ENCODE data around the gene EXOC2. TPM values are rescaled to one million over a fixed set of nuclear protein-coding genes. Genes with fewer than 3 reads are reported as not detected.
"Not testable (repeated sequence)": the region's sequence is repeated elsewhere in the genome, so short reads cannot be mapped to it uniquely, and the experiment has no call there.

Gene EXOC2
- total RNA-seq, 2 donors from 2014 or later: 34.0 to 46.1 TPM

- Mint-ChIP-seq H3K4me1 (ENCODE audit: low read depth in 2 of 2) (peaks cover 3 to 22% of the 10 kb centered on the region in 2 donors), H3K27ac (peak overlapping the region; percentile 72 to 75), H3K36me3 (peaks cover 17% of the 10 kb centered on the region)
- not testable (repeated sequence) for H3K27me3 Mint-ChIP-seq; DNase-seq (ENCODE audit: low spot score); H3K4me3 Mint-ChIP-seq; H3K9me3 Mint-ChIP-seq; ATAC-seq
Measured at GRCh38 chr6:561335-561734, 131.6 kb downstream of the EXOC2 start.

- ATAC-seq: peak in 1 of 2 donors; percentile 64
- no peak for DNase-seq (ENCODE audit: low spot score)
- H3K36me3 Mint-ChIP-seq: peaks cover 22% of the 10 kb centered on the region
- H3K4me3 Mint-ChIP-seq: no peak overlapping the region
- no peaks in the 10 kb centered on the region for H3K9me3 Mint-ChIP-seq
- no peaks in the 10 kb centered on the region for H3K27me3 Mint-ChIP-seq
- H3K27ac Mint-ChIP-seq: peak overlapping the region in 1 of 2 donors; percentile 52
- H3K4me1 Mint-ChIP-seq (ENCODE audit: low read depth in 2 of 2): peaks cover 3 to 22% of the 10 kb centered on the region in 2 donors
Measured at GRCh38 chr6:558959-559358, 134.0 kb downstream of the EXOC2 start.

GRCh38 chr6:558089-558488 lies 134.8 kb downstream of the EXOC2 start:
- no peaks in the 10 kb centered on the region for H3K27me3 Mint-ChIP-seq
- H3K9me3 Mint-ChIP-seq: no peaks in the 10 kb centered on the region
- ATAC-seq (no peak), DNase-seq (ENCODE audit: low spot score) (no peak)
- H3K4me1 Mint-ChIP-seq (ENCODE audit: low read depth in 2 of 2): peaks cover 3 to 22% of the 10 kb centered on the region in 2 donors
- H3K27ac Mint-ChIP-seq: peak overlapping the region; percentile 6 to 11
- H3K4me3 Mint-ChIP-seq: peak overlapping the region; percentile 1
- peaks cover 20% of the 10 kb centered on the region for H3K36me3 Mint-ChIP-seq

- no peaks in the 10 kb centered on the region for H3K27me3 Mint-ChIP-seq
- no peak overlapping the region for H3K4me3 Mint-ChIP-seq
- peak overlapping the region in 1 of 2 donors; percentile 61 for H3K27ac Mint-ChIP-seq
- peaks cover 9% of the 10 kb centered on the region for H3K36me3 Mint-ChIP-seq
- H3K9me3 Mint-ChIP-seq: no peaks in the 10 kb centered on the region
- DNase-seq (ENCODE audit: low spot score) (no peak), ATAC-seq (no peak)
- peaks cover 5 to 12% of the 10 kb centered on the region in 2 donors for H3K4me1 Mint-ChIP-seq (ENCODE audit: low read depth in 2 of 2)
Measured at GRCh38 chr6:551829-552350, 141.0 kb downstream of the EXOC2 start.

- ATAC-seq (peak in 1 of 2 donors; percentile 55), DNase-seq (ENCODE audit: low spot score) (no peak)
- H3K9me3 Mint-ChIP-seq: no peaks in the 10 kb centered on the region
- H3K4me1 Mint-ChIP-seq (ENCODE audit: low read depth in 2 of 2): peaks cover 5 to 12% of the 10 kb centered on the region in 2 donors
- peaks cover 9% of the 10 kb centered on the region for H3K36me3 Mint-ChIP-seq
- H3K27me3 Mint-ChIP-seq: no peaks in the 10 kb centered on the region
- no peak overlapping the region for H3K27ac Mint-ChIP-seq
- no peak overlapping the region for H3K4me3 Mint-ChIP-seq
Measured at GRCh38 chr6:551405-551804, 141.5 kb downstream of the EXOC2 start.

- H3K4me3 Mint-ChIP-seq: no peak overlapping the region
- H3K36me3 Mint-ChIP-seq: no peaks in the 10 kb centered on the region
- ATAC-seq (no peak), DNase-seq (ENCODE audit: low spot score) (no peak)
- H3K9me3 Mint-ChIP-seq: no peaks in the 10 kb centered on the region
- no peaks in the 10 kb centered on the region for H3K27me3 Mint-ChIP-seq
- H3K27ac Mint-ChIP-seq: peak overlapping the region; percentile 8 to 63
- peaks cover 5 to 12% of the 10 kb centered on the region in 2 donors for H3K4me1 Mint-ChIP-seq (ENCODE audit: low read depth in 2 of 2)
Measured at GRCh38 chr6:549906-550305, 143.0 kb downstream of the EXOC2 start.

- Mint-ChIP-seq H3K4me3 (peak overlapping the region; percentile 48), H3K9me3 (no peaks in the 10 kb centered on the region), H3K27me3 (no peaks in the 10 kb centered on the region), H3K27ac (peak overlapping the region in 1 of 2 donors; percentile 34), H3K36me3 (peaks cover 4% of the 10 kb centered on the region), H3K4me1 (ENCODE audit: low read depth in 2 of 2) (peaks cover 5 to 12% of the 10 kb centered on the region in 2 donors)
- ATAC-seq (peak in 1 of 2 donors; percentile 82), DNase-seq (ENCODE audit: low spot score) (no peak)
Measured at GRCh38 chr6:548517-548916, 144.4 kb downstream of the EXOC2 start.

GRCh38 chr6:548091-548490 lies 144.8 kb downstream of the EXOC2 start:
- H3K36me3 Mint-ChIP-seq: peaks cover 9% of the 10 kb centered on the region
- no peaks in the 10 kb centered on the region for H3K27me3 Mint-ChIP-seq
- peak overlapping the region; percentile 48 for H3K4me3 Mint-ChIP-seq
- peaks cover 5 to 12% of the 10 kb centered on the region in 2 donors for H3K4me1 Mint-ChIP-seq (ENCODE audit: low read depth in 2 of 2)
- DNase-seq (ENCODE audit: low spot score): no peak
- H3K9me3 Mint-ChIP-seq: no peaks in the 10 kb centered on the region
- no peak for ATAC-seq
- H3K27ac Mint-ChIP-seq: peak overlapping the region in 1 of 2 donors; percentile 34

GRCh38 chr6:540490-540889 lies 152.4 kb downstream of the EXOC2 start:
- peaks cover 6% of the 10 kb centered on the region for H3K9me3 Mint-ChIP-seq

GRCh38 chr6:537114-537513 lies 155.8 kb downstream of the EXOC2 start:
- no peak overlapping the region for H3K27ac Mint-ChIP-seq
- no peak for ATAC-seq
- no peak for DNase-seq (ENCODE audit: low spot score)
- H3K4me1 Mint-ChIP-seq (ENCODE audit: low read depth in 2 of 2): no peaks in the 10 kb centered on the region
- peaks cover 6% of the 10 kb centered on the region for H3K9me3 Mint-ChIP-seq
- H3K27me3 Mint-ChIP-seq: no peaks in the 10 kb centered on the region
- no peak overlapping the region for H3K4me3 Mint-ChIP-seq
- H3K36me3 Mint-ChIP-seq: peaks cover 23% of the 10 kb centered on the region

More at GRCh38 chr6:540490-540889, 152.4 kb downstream of the EXOC2 start:
- Mint-ChIP-seq H3K36me3 (peaks cover 40% of the 10 kb centered on the region), H3K27ac (no peak overlapping the region), H3K27me3 (no peaks in the 10 kb centered on the region), H3K4me1 (ENCODE audit: low read depth in 2 of 2) (peaks cover 0 to 8% of the 10 kb centered on the region in 2 donors), H3K4me3 (no peak overlapping the region)
- no peak for ATAC-seq
- DNase-seq (ENCODE audit: low spot score): no peak

GRCh38 chr6:530425-530824 lies 162.5 kb downstream of the EXOC2 start:
- DNase-seq (ENCODE audit: low spot score) (no peak), ATAC-seq (no peak)
- Mint-ChIP-seq H3K27me3 (no peaks in the 10 kb centered on the region), H3K4me1 (ENCODE audit: low read depth in 2 of 2) (peaks cover 3 to 6% of the 10 kb centered on the region in 2 donors), H3K27ac (peak overlapping the region in 1 of 2 donors; percentile 37), H3K4me3 (no peak overlapping the region), H3K9me3 (no peaks in the 10 kb centered on the region), H3K36me3 (peaks cover 12% of the 10 kb centered on the region)

GRCh38 chr6:528989-529388 lies 163.9 kb downstream of the EXOC2 start:
- no peak overlapping the region for H3K4me3 Mint-ChIP-seq
- H3K27me3 Mint-ChIP-seq: no peaks in the 10 kb centered on the region
- ATAC-seq: no peak
- H3K27ac Mint-ChIP-seq: no peak overlapping the region
- peaks cover 12% of the 10 kb centered on the region for H3K36me3 Mint-ChIP-seq
- no peak for DNase-seq (ENCODE audit: low spot score)
- peaks cover 3 to 12% of the 10 kb centered on the region in 2 donors for H3K4me1 Mint-ChIP-seq (ENCODE audit: low read depth in 2 of 2)
- no peaks in the 10 kb centered on the region for H3K9me3 Mint-ChIP-seq

- DNase-seq (ENCODE audit: low spot score) (no peak), ATAC-seq (peak in 1 of 2 donors; percentile 78)
- Mint-ChIP-seq H3K27ac (peak overlapping the region; percentile 60 to 76), H3K4me1 (ENCODE audit: low read depth in 2 of 2) (peaks cover 3 to 12% of the 10 kb centered on the region in 2 donors), H3K36me3 (peaks cover 12% of the 10 kb centered on the region), H3K9me3 (no peaks in the 10 kb centered on the region), H3K27me3 (no peaks in the 10 kb centered on the region), H3K4me3 (peak overlapping the region; percentile 70)
Measured at GRCh38 chr6:527989-528673, 164.8 kb downstream of the EXOC2 start.

- Mint-ChIP-seq H3K36me3 (peaks cover 22% of the 10 kb centered on the region), H3K4me3 (no peak overlapping the region), H3K27ac (peak overlapping the region in 1 of 2 donors; percentile 45), H3K9me3 (no peaks in the 10 kb centered on the region), H3K4me1 (ENCODE audit: low read depth in 2 of 2) (peaks cover 9 to 25% of the 10 kb centered on the region in 2 donors), H3K27me3 (no peaks in the 10 kb centered on the region)
- no peak for ATAC-seq
- DNase-seq (ENCODE audit: low spot score): no peak
Measured at GRCh38 chr6:524803-525202, 168.1 kb downstream of the EXOC2 start.

Data from natural killer cell treated with Interleukin-12 subunit alpha and Interleukin-12 subunit beta and Interleukin-15 and Interleukin-18, amount 100 ng/mL, for 72 hours (primary cell).